OCI-LY1 (cell line): ENCODE results near the gene CAB39L.

Experiments
- H2AFZ ChIP-seq: fragments of 200-600 bp; sonication (generic), shearing (Covaris generic); 2 replicates; pipeline ENCODE4 v1.6.0; 2014; ENCODE audit warnings: antibody characterized with exemption, mild to moderate bottlenecking, low read length
- H3F3A ChIP-seq: fragments of 200-600 bp; sonication (generic), shearing (Covaris generic); 2 replicates; pipeline ENCODE4 v1.6.0; 2014; ENCODE audit warnings: mild to moderate bottlenecking, antibody characterized with exemption, low read length, moderate library complexity; ENCODE audit not compliant: insufficient read depth
- H3K27ac ChIP-seq: fragments of 200-600 bp; sonication (generic); 2 replicates; pipeline ENCODE4 v1.5.1; 2014; ENCODE audit warnings: low read length, mixed run types, mild to moderate bottlenecking, low read depth; ENCODE audit not compliant: poor library complexity, severe bottlenecking
- H3K27me3 ChIP-seq: fragments of 200-600 bp; sonication (generic); 2 replicates; pipeline ENCODE4 v1.6.0; 2014; ENCODE audit warnings: antibody characterized with exemption, mild to moderate bottlenecking, low read length, moderate library complexity; ENCODE audit not compliant: insufficient read depth
- H3K36me3 ChIP-seq: fragments of 200-600 bp; sonication (generic); 2 replicates; pipeline ENCODE4 v1.6.1; 2014; ENCODE audit warnings: mild to moderate bottlenecking, antibody characterized with exemption, low read length, moderate library complexity, mixed read lengths; ENCODE audit not compliant: insufficient read depth
- H3K4me1 ChIP-seq: fragments of 200-600 bp; sonication (generic); 2 replicates; pipeline ENCODE4 v1.5.1; 2014; ENCODE audit warnings: mild to moderate bottlenecking, low read length, moderate library complexity; ENCODE audit not compliant: insufficient read depth, severe bottlenecking
- H3K4me2 ChIP-seq: fragments of 200-600 bp; sonication (generic), shearing (Covaris generic); 2 replicates; pipeline ENCODE4 v1.6.1; 2014; ENCODE audit warnings: low read length
- H3K4me3 ChIP-seq: fragments of 200-600 bp; sonication (generic); 2 replicates; pipeline ENCODE4 v1.5.1; 2014; ENCODE audit warnings: low read length, low read depth, mild to moderate bottlenecking, mixed read lengths; ENCODE audit not compliant: poor library complexity, severe bottlenecking
- H3K79me2 ChIP-seq: fragments of 200-600 bp; shearing (Covaris generic); 2 replicates; pipeline ENCODE4 v1.6.1; 2016; ENCODE audit warnings: mixed run types, low read length, mixed read lengths; ENCODE audit not compliant: insufficient read depth
- H3K9ac ChIP-seq: fragments of 200-600 bp; sonication (generic), shearing (Covaris generic); 2 replicates; pipeline ENCODE4 v1.6.1; 2014; ENCODE audit warnings: mild to moderate bottlenecking, low read length, mixed read lengths
- H3K9me2 ChIP-seq: fragments of 200-600 bp; sonication (generic), shearing (Covaris generic); 2 replicates; pipeline ENCODE4 v1.6.1; 2014; ENCODE audit warnings: low read depth, mild to moderate bottlenecking, low read length, mixed read lengths
- H3K9me3 ChIP-seq: fragments of 200-600 bp; shearing (Covaris generic); 2 replicates; pipeline ENCODE4 v1.6.1; 2014; ENCODE audit warnings: low read length, mixed read lengths
- H4K20me1 ChIP-seq: fragments of 200-600 bp; sonication (generic), shearing (Covaris generic); 2 replicates; pipeline ENCODE4 v1.6.0; 2016; ENCODE audit warnings: mild to moderate bottlenecking, low read length; ENCODE audit not compliant: insufficient read depth
- CTCF ChIP-seq: fragments of 200-600 bp; sonication (generic), shearing (Covaris generic); IDR thresholded peaks from 2 replicates; pipeline ENCODE4 v1.5.1; 2017; ENCODE audit warnings: mild to moderate bottlenecking, antibody characterized with exemption, low read length, moderate library complexity, mixed read lengths
- EZH2 ChIP-seq: fragments of 200-600 bp; sonication (generic), shearing (Covaris generic); IDR thresholded peaks from 2 replicates; pipeline ENCODE4 v1.8.0; 2017; ENCODE audit warnings: borderline replicate concordance, mixed run types, mild to moderate bottlenecking, antibody characterized with exemption, low read length, moderate library complexity, mixed read lengths

Gene CAB39L

GRCh38 chr13:49302222-49302621 is 141.6 kb downstream of the CAB39L start:
- H3K4me3 ChIP-seq = no peak overlapping the region
- H3K9ac ChIP-seq = no peak overlapping the region
- no peaks in the 10 kb centered on the region for H3F3A ChIP-seq
- peak overlapping the region; percentile 24 for H3K27ac ChIP-seq
- TF ChIP-seq CTCF = no peak; the same call in 1 of the 2 replicates
- TF ChIP-seq EZH2 = no peak
- H3K9me3 ChIP-seq = no peaks in the 10 kb centered on the region
- no peaks in the 10 kb centered on the region for H3K79me2 ChIP-seq
- H3K36me3 ChIP-seq = peaks cover 7% of the 10 kb centered on the region; the same call in 1 of the 2 replicates
- no peak overlapping the region for H2AFZ ChIP-seq
- H3K27me3 ChIP-seq = no peaks in the 10 kb centered on the region
- no peak overlapping the region for H3K4me2 ChIP-seq
- no peaks in the 10 kb centered on the region for H4K20me1 ChIP-seq
- no peaks in the 10 kb centered on the region for H3K9me2 ChIP-seq
- peaks cover 63% of the 10 kb centered on the region for H3K4me1 ChIP-seq

- Histone ChIP-seq H3K9ac (no peak overlapping the region; the same call in 1 of the 2 replicates), H3K36me3 (no peaks in the 10 kb centered on the region), H3K4me1 (peaks cover 54% of the 10 kb centered on the region), H3K27ac (no peak overlapping the region), H3K79me2 (no peaks in the 10 kb centered on the region), H3F3A (no peaks in the 10 kb centered on the region), H2AFZ (no peak overlapping the region), H3K4me2 (peak overlapping the region; percentile 43), H4K20me1 (no peaks in the 10 kb centered on the region), H3K9me2 (no peaks in the 10 kb centered on the region), H3K9me3 (no peaks in the 10 kb centered on the region), H3K27me3 (no peaks in the 10 kb centered on the region), H3K4me3 (peak overlapping the region; percentile 8)
- TF ChIP-seq EZH2 (no peak), CTCF (peak; percentile 98)
Measured at GRCh38 chr13:49300739-49301589, 142.9 kb downstream of the CAB39L start.

- Histone ChIP-seq H3K9me3 (no peaks in the 10 kb centered on the region), H3K27ac (no peak overlapping the region), H3K36me3 (no peaks in the 10 kb centered on the region), H3K4me1 (peaks cover 47% of the 10 kb centered on the region), H3K27me3 (no peaks in the 10 kb centered on the region), H3K79me2 (no peaks in the 10 kb centered on the region), H3K9ac (no peak overlapping the region), H3K9me2 (no peaks in the 10 kb centered on the region), H3K4me2 (no peak overlapping the region), H2AFZ (no peak overlapping the region), H4K20me1 (no peaks in the 10 kb centered on the region), H3F3A (no peaks in the 10 kb centered on the region), H3K4me3 (no peak overlapping the region)
- TF ChIP-seq EZH2 (no peak), CTCF (no peak)
Measured at GRCh38 chr13:49300276-49300675, 143.6 kb downstream of the CAB39L start.
